ENCODE results near the gene GGT6. TPM values are rescaled to one million over a fixed set of nuclear protein-coding genes. Genes with fewer than 3 reads are reported as not detected.

Gene GGT6
- total RNA-seq, 1 donor from 2014 or later: not detected

DNA sequence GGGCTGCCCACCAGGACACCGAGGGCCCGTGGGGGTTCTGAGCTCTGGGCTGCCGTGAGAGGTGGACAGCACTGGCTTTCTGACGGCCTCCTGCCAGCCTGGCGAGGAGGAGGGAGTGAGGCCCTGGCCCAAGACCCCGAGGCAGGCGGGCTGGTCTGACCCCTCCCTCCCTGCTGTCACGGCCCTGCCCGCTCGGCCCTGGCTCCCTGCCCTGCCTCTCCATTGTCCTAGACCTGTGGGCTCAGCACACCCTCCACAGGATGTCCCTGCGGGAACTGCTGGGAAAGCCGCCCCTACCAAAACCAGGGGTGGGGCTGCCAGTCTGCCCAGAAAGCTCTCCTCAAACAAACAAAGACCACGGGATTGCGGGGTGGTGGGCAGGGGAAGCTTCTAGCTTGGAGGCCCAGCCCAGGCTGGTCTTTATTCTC lies 41.0 kb downstream of the GGT6 start:
- H3K27ac Mint-ChIP-seq (ENCODE audit: unreplicated experiment): no peak overlapping the region
- Histone ChIP-seq H3K4me2 (ENCODE audit: low read length) (no peak overlapping the region), H3K36me3 (ENCODE audit: insufficient read depth, low read length) (no peaks in the 10 kb centered on the region), H3K27ac (ENCODE audit: low read depth, low read length) (no peak overlapping the region), H3K79me2 (ENCODE audit: insufficient read depth, low read length) (no peaks in the 10 kb centered on the region), H3K27me3 (ENCODE audit: insufficient read depth, low read length) (no peaks in the 10 kb centered on the region), H2AFZ (ENCODE audit: low read depth, low read length) (peak overlapping the region; percentile 1), H3K9ac (ENCODE audit: low read length) (no peak overlapping the region), H3K9me3 (ENCODE audit: insufficient read depth, low read depth, low read length) (no peaks in the 10 kb centered on the region), H4K20me1 (ENCODE audit: insufficient read depth, low read length) (no peaks in the 10 kb centered on the region), H3K4me1 (ENCODE audit: insufficient read depth, low read length) (no peaks in the 10 kb centered on the region), H3K4me3 (ENCODE audit: insufficient read depth, low read depth, low read length) (no peak overlapping the region)
- H3K9me3 Mint-ChIP-seq (ENCODE audit: unreplicated experiment): peaks cover 2% of the 10 kb centered on the region
- DNase-seq (ENCODE audit: low read depth) (no peak), FAIRE-seq (no peak)
- H3K4me3 Mint-ChIP-seq (ENCODE audit: unreplicated experiment): no peak overlapping the region
- peaks cover 28% of the 10 kb centered on the region for H3K27me3 Mint-ChIP-seq (ENCODE audit: low read depth, unreplicated experiment)
- TF ChIP-seq CTCF (IDR thresholded peaks at IDR 0.05; ENCODE audit: insufficient read depth, low read depth, low read length) (no peak), EZH2 (IDR thresholded peaks at IDR 0.05; ENCODE audit: insufficient read depth, low read length) (no peak)
- H3K4me1 Mint-ChIP-seq (ENCODE audit: low read depth, unreplicated experiment): peaks cover 7% of the 10 kb centered on the region
- H3K36me3 Mint-ChIP-seq (ENCODE audit: low read depth, unreplicated experiment): no peaks in the 10 kb centered on the region

DNA sequence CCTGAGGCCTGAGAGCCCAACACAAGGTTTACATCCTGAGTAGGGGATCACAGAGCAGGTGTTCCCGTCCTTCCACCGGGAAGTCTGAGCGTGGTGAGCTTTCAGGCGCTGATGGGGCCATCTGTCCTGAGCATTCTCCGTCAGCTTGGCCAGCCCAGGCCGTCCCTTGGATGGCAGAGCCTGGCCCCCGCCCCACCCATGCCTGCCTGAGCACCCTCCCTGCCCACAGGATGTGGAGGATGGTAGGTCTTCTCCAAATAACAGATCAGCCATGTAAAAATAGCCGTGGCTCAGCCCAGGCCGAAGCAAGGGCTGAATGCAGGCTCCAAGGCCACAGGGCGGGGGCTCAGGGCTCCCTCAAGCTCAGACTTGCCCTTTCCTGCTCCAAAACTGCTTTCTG lies 41.5 kb downstream of the GGT6 start:
- TF ChIP-seq CTCF (IDR thresholded peaks at IDR 0.05; ENCODE audit: insufficient read depth, low read depth, low read length) (no peak), EZH2 (IDR thresholded peaks at IDR 0.05; ENCODE audit: insufficient read depth, low read length) (no peak)
- no peak for DNase-seq (ENCODE audit: low read depth)
- no peak overlapping the region for H3K27ac Mint-ChIP-seq (ENCODE audit: unreplicated experiment)
- Histone ChIP-seq H2AFZ (ENCODE audit: low read depth, low read length) (peak overlapping the region; percentile 1), H3K79me2 (ENCODE audit: insufficient read depth, low read length) (no peaks in the 10 kb centered on the region), H3K27me3 (ENCODE audit: insufficient read depth, low read length) (no peaks in the 10 kb centered on the region), H3K4me1 (ENCODE audit: insufficient read depth, low read length) (no peaks in the 10 kb centered on the region), H3K4me2 (ENCODE audit: low read length) (no peak overlapping the region), H3K36me3 (ENCODE audit: insufficient read depth, low read length) (no peaks in the 10 kb centered on the region), H3K27ac (ENCODE audit: low read depth, low read length) (no peak overlapping the region), H3K9me3 (ENCODE audit: insufficient read depth, low read depth, low read length) (no peaks in the 10 kb centered on the region), H3K4me3 (ENCODE audit: insufficient read depth, low read depth, low read length) (no peak overlapping the region), H4K20me1 (ENCODE audit: insufficient read depth, low read length) (no peaks in the 10 kb centered on the region), H3K9ac (ENCODE audit: low read length) (no peak overlapping the region)
- H3K4me3 Mint-ChIP-seq (ENCODE audit: unreplicated experiment): no peak overlapping the region
- no peak for FAIRE-seq
- H3K36me3 Mint-ChIP-seq (ENCODE audit: low read depth, unreplicated experiment): no peaks in the 10 kb centered on the region
- H3K9me3 Mint-ChIP-seq (ENCODE audit: unreplicated experiment): peaks cover 2% of the 10 kb centered on the region
- H3K4me1 Mint-ChIP-seq (ENCODE audit: low read depth, unreplicated experiment): peaks cover 7% of the 10 kb centered on the region
- H3K27me3 Mint-ChIP-seq (ENCODE audit: low read depth, unreplicated experiment): peaks cover 24% of the 10 kb centered on the region

DNA sequence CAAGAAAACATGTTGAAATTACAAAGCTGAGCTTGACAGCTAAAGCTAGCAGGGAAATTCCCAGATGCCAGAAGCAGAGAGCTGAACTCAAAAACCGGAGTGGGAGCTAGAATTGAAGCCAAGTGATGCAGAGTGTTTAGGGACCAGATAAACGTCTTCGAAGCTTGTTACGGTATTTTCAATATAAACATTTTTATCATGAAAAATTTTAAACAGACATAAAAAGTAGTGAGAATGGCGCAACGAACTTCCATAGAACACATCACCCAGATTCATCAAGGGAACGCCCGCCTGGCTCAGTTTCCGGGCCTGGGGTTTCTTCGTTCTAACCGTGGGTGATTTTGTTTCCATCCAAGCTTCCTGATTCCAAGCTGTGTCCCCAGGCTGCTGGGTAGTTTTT lies 43.6 kb downstream of the GGT6 start:
- no peaks in the 10 kb centered on the region for H4K20me1 ChIP-seq (ENCODE audit: insufficient read depth, low read length)
- FAIRE-seq (no peak), DNase-seq (ENCODE audit: low read depth) (no peak)
- Mint-ChIP-seq H3K36me3 (ENCODE audit: low read depth, unreplicated experiment) (no peaks in the 10 kb centered on the region), H3K27me3 (ENCODE audit: low read depth, unreplicated experiment) (peaks cover 19% of the 10 kb centered on the region), H3K4me3 (ENCODE audit: unreplicated experiment) (no peak overlapping the region), H3K27ac (ENCODE audit: unreplicated experiment) (no peak overlapping the region), H3K4me1 (ENCODE audit: low read depth, unreplicated experiment) (peaks cover 7% of the 10 kb centered on the region), H3K9me3 (ENCODE audit: unreplicated experiment) (peaks cover 2% of the 10 kb centered on the region)
- no peaks in the 10 kb centered on the region for H3K9me3 ChIP-seq (ENCODE audit: insufficient read depth, low read depth, low read length)
- no peak overlapping the region for H3K9ac ChIP-seq (ENCODE audit: low read length)
- H2AFZ ChIP-seq (ENCODE audit: low read depth, low read length): no peak overlapping the region
- no peaks in the 10 kb centered on the region for H3K27me3 ChIP-seq (ENCODE audit: insufficient read depth, low read length)
- no peaks in the 10 kb centered on the region for H3K79me2 ChIP-seq (ENCODE audit: insufficient read depth, low read length)
- no peaks in the 10 kb centered on the region for H3K36me3 ChIP-seq (ENCODE audit: insufficient read depth, low read length)
- H3K27ac ChIP-seq (ENCODE audit: low read depth, low read length): no peak overlapping the region
- no peak overlapping the region for H3K4me3 ChIP-seq (ENCODE audit: insufficient read depth, low read depth, low read length)
- no peak for TF ChIP-seq CTCF (IDR thresholded peaks at IDR 0.05; ENCODE audit: insufficient read depth, low read depth, low read length)
- no peak for TF ChIP-seq EZH2 (IDR thresholded peaks at IDR 0.05; ENCODE audit: insufficient read depth, low read length)
- no peaks in the 10 kb centered on the region for H3K4me1 ChIP-seq (ENCODE audit: insufficient read depth, low read length)
- H3K4me2 ChIP-seq (ENCODE audit: low read length): no peak overlapping the region

All from astrocyte (in vitro differentiated cells and primary cell).